Muscle of back (tissue), 11 donors: ENCODE data around the gene RPGRIP1. TPM values are rescaled to one million over a fixed set of nuclear protein-coding genes. Genes with fewer than 3 reads are reported as not detected.
A peak's percentile ranks its signal among the peaks of the same experiment; 100 is the strongest.
"Not testable (repeated sequence)": the region's sequence is repeated elsewhere in the genome, so short reads cannot be mapped to it uniquely, and the experiment has no call there.

Experiments used
- DNase-seq, 3 donors: peaks; one replicate each; pipeline versions ENCODE4 v3.0.0 to v3.0.0-alpha.2; 2013
- polyA plus RNA-seq, 10 donors: library from polyadenylated mRNA; unstranded; fragments of 120-200 nt; gene quantifications; one replicate each; pipeline ENCODE4 v1.2.1, GENCODE V29; 2013; ENCODE audit not compliant: insufficient read length in 10 of 10

Gene RPGRIP1
- polyA plus RNA-seq, 10 donors, result 0.20 to 1.1 (median 0.49) TPM

- DNase-seq, result no peak
Observed at GRCh38 chr14:21299562-21300130, 19.8 kb downstream of the RPGRIP1 start.

- DNase-seq, result peak in 1 of 3 donors; percentile 11
Observed at GRCh38 chr14:21300892-21301291, 21.0 kb downstream of the RPGRIP1 start.

DNA sequence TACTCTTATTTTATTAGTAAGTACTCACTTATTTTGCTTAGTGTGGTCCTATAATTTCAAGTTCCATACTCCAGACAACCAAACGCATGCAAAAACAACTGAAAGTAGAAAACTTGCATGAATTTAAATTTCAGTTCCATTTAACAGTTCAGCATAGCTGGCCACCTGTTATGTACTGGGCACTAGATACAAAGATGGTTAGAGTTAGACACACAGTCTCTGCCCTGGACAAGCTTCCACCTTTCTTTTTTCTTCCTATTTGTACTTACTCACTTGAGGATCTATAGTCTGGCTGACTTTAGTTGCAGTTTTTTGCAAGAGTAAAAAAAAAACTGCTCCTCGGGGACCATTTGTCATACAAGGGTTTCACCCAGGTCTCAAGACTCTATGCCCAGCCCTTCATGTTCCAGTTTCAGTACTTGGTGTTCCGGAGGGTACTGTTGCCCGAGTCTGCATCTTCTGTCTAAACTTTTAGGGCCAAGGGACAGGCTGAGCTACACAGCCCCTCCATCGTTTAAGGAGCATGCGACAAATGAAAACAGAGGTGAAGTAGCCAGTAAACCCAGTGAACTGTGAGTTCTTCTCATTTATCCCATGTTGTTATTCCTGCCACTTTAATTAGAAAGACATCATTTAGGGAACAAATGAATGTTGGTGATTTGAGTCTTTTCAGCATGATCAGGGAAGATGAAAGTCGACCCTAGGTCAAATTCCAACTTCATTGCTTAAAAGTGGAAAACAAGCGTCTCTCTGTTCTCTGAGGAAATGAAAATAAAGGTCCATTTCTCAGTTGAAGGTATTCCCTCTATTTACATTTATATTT lies 22.3 kb downstream of the RPGRIP1 start:
- DNase-seq, result no peak

GRCh38 chr14:21302836-21303140 lies 22.9 kb downstream of the RPGRIP1 start:
- DNase-seq, result not testable (repeated sequence)

DNA sequence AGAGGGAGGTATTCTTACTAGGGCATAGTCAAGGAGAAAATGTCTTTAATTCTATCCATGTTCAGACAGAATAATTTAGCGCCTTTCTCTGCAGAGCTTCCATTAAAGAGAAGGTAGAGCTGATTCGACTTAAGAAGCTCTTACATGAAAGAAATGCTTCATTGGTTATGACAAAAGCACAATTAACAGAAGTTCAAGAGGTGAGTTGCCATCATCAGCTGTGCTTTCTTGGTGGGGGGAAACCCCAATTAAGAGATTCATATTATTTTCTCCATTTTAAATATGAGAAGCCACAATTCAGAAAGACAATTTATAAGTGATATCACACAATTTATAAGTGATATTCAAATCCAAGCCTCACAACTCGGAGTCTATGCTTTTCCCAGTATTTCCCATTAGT lies 27.8 kb downstream of the RPGRIP1 start:
- no peak for DNase-seq

DNA sequence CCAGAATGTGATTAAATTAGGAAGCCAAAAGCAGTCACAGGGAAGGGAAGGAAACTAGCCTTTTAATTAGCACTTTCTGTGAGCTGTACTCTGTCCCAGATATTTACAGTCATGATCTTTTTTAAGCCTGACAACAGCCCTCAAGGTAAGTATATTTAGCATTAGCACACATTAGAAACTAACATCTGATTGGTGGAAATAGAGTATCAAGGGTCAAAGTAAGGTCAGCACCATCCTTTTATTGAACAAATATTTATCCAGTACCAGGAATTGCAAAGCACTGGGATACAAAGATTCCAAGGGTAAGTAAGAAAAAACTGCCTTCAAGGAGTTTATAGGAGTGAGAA lies 28.2 kb downstream of the RPGRIP1 start:
- no peak for DNase-seq

DNA sequence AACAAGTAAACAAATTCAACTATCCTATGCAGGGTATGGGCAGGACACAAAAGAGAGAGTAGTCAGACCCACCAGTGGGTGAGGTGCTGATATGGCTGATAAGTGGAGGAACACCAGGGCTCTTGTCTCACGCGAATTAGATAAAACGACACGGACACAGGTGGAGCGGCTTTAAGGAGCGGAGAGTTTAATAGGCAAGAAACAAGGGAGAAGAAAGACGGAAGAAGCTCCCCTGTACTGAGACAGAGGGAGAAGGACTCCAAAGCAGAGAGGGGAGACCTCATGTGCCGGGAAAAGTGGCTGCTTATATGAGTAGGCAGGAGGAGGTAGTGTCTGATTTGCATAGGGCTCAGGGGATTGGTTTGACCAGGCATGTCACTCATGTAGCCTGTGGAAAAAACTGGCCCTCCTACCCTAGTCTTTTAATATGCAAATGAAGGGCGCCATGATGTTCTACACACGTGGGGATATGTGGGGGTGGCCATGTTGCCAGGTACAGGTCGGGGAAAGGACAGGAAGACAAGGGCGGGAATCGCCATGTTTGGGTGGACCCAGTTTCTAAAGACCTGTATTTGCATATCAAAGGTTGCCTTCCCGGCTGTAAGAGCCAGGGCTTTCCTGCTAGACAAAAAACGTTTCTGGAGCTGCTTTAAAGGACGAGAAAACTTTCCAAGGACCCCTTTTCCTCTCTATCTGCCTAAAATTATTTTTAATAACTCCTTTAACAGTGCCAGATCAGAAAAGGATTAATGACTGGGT lies 28.8 kb downstream of the RPGRIP1 start:
- peak; percentile 36 to 57 (median 46) for DNase-seq

GRCh38 chr14:21309238-21309636 lies 29.4 kb downstream of the RPGRIP1 start:
- DNase-seq, result no peak

- no peak for DNase-seq
Observed at GRCh38 chr14:21309956-21310355, 30.1 kb downstream of the RPGRIP1 start.

- DNase-seq, result no peak
Observed at GRCh38 chr14:21311614-21312013, 31.7 kb downstream of the RPGRIP1 start.

DNA sequence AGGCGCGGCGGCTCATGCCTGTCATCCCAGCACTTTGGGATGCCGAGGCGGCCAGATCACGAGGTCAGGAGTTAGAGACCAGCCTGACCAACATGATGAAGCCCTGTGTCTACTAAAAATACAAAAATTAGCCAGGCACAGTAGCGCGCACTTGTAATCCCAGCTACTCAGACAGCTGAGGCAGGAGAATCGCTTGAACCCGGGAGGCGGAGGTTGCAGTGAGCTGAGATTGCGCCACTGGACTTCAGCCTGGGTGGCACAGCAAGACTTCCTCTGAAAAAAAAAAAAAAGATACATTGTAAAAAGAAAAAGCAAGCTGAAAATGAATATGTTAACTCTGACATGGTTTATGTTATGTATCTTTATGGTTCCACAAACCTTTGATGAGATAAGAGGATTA lies 33.6 kb downstream of the RPGRIP1 start:
- no peak for DNase-seq

- DNase-seq, result peak in 1 of 3 donors; percentile 8
Observed at GRCh38 chr14:21317398-21317797, 37.5 kb downstream of the RPGRIP1 start.

DNA sequence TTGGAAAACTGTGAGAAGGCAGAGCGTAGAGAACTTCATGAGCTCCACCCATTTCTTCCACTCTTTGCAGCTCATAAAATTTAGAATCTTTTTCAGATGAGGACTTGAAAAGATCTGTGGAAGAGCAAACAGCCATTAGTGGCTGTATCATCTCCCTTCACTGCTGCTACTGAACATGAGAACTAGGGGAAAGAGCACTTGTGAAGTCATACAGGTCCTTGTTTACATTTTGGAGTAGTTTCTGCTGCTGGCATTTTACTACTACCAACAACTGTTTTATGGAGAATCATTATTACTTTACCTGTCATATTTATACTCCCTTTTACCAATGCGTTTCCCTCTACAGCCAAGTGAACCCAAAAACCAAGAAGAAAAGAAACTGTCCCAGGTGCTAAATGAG lies 41.0 kb downstream of the RPGRIP1 start:
- DNase-seq, result no peak

GRCh38 chr14:21322716-21323115 lies 42.8 kb downstream of the RPGRIP1 start:
- no peak for DNase-seq

- no peak for DNase-seq
Observed at GRCh38 chr14:21326972-21327371, 47.1 kb downstream of the RPGRIP1 start.

Other genes with a start within 250 kb of the RPGRIP1 start
- under 1 TPM in 9 of 10 donors, not detected in 1; 0.17 to 0.98 (median 0.58) TPM for gene TPPP2, start 249.9 kb upstream of the RPGRIP1 start, polyA plus RNA-seq
- gene RNASE13, start 245.3 kb upstream of the RPGRIP1 start, polyA plus RNA-seq, result under 1 TPM in 2 of 10 donors, not detected in 8; 0.33 to 0.34 TPM
- gene RNASE7, start 237.7 kb upstream of the RPGRIP1 start, polyA plus RNA-seq, result under 1 TPM in 2 of 10 donors, not detected in 8; 0.14 to 0.18 TPM
- gene RNASE8, start 222.3 kb upstream of the RPGRIP1 start, polyA plus RNA-seq, result not detected
- gene ARHGEF40, start 209.8 kb upstream of the RPGRIP1 start, polyA plus RNA-seq, result 10 to 100 TPM; 51.4 to 83.0 (median 61.7) TPM
- gene ZNF219, start 181.4 kb upstream of the RPGRIP1 start, polyA plus RNA-seq, result 10 to 100 TPM; 12.9 to 18.7 (median 16.2) TPM
- gene TMEM253, start 179.0 kb upstream of the RPGRIP1 start, polyA plus RNA-seq, result under 1 TPM; 0.29 to 0.91 (median 0.58) TPM
- gene OR5AU1, start 124.0 kb upstream of the RPGRIP1 start, polyA plus RNA-seq, result under 1 TPM in 5 of 10 donors, not detected in 5; 0.01 to 0.05 (median 0.03) TPM
- 100 to 1,000 TPM; 396 to 532 (median 442) TPM for gene HNRNPC, start 10.6 kb upstream of the RPGRIP1 start, polyA plus RNA-seq
- gene SUPT16H, start 103.9 kb downstream of the RPGRIP1 start, polyA plus RNA-seq, result 10 to 100 TPM; 67.6 to 95.5 (median 73.5) TPM
- gene CHD8, start 176.0 kb downstream of the RPGRIP1 start, polyA plus RNA-seq, result 10 to 100 TPM; 34.8 to 47.0 (median 39.2) TPM
- gene RAB2B, start 196.9 kb downstream of the RPGRIP1 start, polyA plus RNA-seq, result 10 to 100 TPM; 19.0 to 29.2 (median 21.8) TPM
- gene TOX4, start 197.1 kb downstream of the RPGRIP1 start, polyA plus RNA-seq, result 10 to 100 TPM; 34.8 to 46.7 (median 43.6) TPM
- 10 to 100 TPM; 34.4 to 70.4 (median 44.6) TPM for gene METTL3, start 231.3 kb downstream of the RPGRIP1 start, polyA plus RNA-seq
- 10 to 100 TPM; 10.7 to 16.6 (median 14.7) TPM for gene SALL2, start 246.3 kb downstream of the RPGRIP1 start, polyA plus RNA-seq